ENCODE measurements around the gene LIN7C.

LIN7C gene

DNA sequence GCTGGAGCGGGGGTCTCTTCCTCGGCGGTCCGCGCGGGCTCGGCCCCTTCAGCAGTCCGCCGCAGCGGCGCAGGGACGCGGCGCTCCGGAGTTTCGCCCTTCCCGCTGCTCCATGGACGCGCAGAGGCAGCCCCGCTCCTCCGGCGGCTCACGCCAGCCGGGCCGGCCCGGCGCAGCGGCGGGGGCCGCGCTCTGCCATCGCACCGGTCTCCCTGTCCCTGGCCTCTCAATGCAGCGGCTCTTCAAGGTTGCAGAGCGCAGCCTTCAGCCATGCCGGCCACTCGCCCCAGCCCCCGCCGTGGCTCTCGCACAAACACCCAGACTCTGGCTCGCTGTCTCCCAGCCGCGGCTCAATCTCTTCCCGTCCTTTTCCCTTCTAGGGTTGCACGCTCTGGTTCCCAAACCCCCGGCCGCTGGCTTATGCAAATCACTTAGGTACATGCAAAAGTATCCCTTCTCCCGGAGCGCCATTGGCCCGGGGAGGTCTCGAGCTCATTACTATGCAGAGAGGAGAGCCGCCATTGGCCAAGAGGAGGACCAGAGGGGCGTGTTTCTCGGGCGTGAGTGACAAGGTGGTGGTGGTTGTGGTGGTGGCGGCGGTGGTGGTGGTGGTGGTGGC is 34.1 kb downstream of the LIN7C start, which contains the start of gene LGR4:
LGR4 (minus strand) TSS at position 393 of the 619 bp plus-strand sequence. CDS start 488 bp downstream, outside the sequence.
- Histone ChIP-seq H2AFZ (ENCODE audit: low read depth, low read length) (peak within 1 kb of the TSS; percentile 88), H3K4ac (ENCODE audit: low read depth in 1 of 2, low read length in 2 of 2) (peak within 1 kb of the TSS; percentile 77 to 79), H3K4me1 (ENCODE audit: control insufficient read depth, insufficient read depth, low read depth, low read length) (no peaks in the 10 kb centered on the region), H3K4me3 (ENCODE audit: insufficient read depth in 1 of 2, low read depth in 1 of 2, low read length in 2 of 2) (peak within 1 kb of the TSS; percentile 90 to 95), H2AK5ac (ENCODE audit: low read length, severe bottlenecking) (no peak within 1 kb of the TSS), H3K4me2 (ENCODE audit: low read length, poor library complexity, severe bottlenecking) (peak within 1 kb of the TSS; percentile 62), H4K8ac (ENCODE audit: low read length) (peak within 1 kb of the TSS; percentile 86), H2BK120ac (ENCODE audit: low read depth, low read length) (peak within 1 kb of the TSS; percentile 66), H3K27ac (ENCODE audit: low read length, poor library complexity, severe bottlenecking) (peak within 1 kb of the TSS; percentile 80), H3K36me3 (ENCODE audit: control insufficient read depth in 1 of 2, insufficient read depth in 2 of 2, low read depth in 1 of 2, low read length in 2 of 2) (no peaks in the 10 kb centered on the region), H3K9ac (ENCODE audit: low read length) (peak within 1 kb of the TSS; percentile 86), H3K23ac (ENCODE audit: low read length in 2 of 2) (peak within 1 kb of the TSS in 1 of 2 experiments; percentile 95), H3K9me3 (ENCODE audit: control insufficient read depth, low read length) (no peaks in the 10 kb centered on the region), H3K79me1 (replicated peaks; ENCODE audit: low read length, poor library complexity, severe bottlenecking) (peaks cover 1% of the 10 kb centered on the region), H2BK12ac (ENCODE audit: low read length in 2 of 2) (peak within 1 kb of the TSS in 1 of 2 experiments; percentile 76), H3K27me3 (ENCODE audit: control insufficient read depth in 1 of 2, insufficient read depth in 1 of 2, low read length in 2 of 2) (no peaks in the 10 kb centered on the region), H4K91ac (ENCODE audit: low read length) (no peak within 1 kb of the TSS), H3K18ac (ENCODE audit: low read depth in 1 of 2, low read length in 2 of 2) (peak within 1 kb of the TSS; percentile 79 to 96), H3K14ac (ENCODE audit: low read length in 2 of 2) (peak within 1 kb of the TSS in 1 of 2 experiments; percentile 87), H2BK5ac (ENCODE audit: low read depth, low read length, poor library complexity, severe bottlenecking) (peak within 1 kb of the TSS; percentile 96), H2BK15ac (ENCODE audit: low read depth, poor library complexity, severe bottlenecking) (peak within 1 kb of the TSS; percentile 93)
- DNase-seq, result peak; percentile 97
- 0% methylated on average over 51 of the region's 57 CpGs for WGBS

DNA sequence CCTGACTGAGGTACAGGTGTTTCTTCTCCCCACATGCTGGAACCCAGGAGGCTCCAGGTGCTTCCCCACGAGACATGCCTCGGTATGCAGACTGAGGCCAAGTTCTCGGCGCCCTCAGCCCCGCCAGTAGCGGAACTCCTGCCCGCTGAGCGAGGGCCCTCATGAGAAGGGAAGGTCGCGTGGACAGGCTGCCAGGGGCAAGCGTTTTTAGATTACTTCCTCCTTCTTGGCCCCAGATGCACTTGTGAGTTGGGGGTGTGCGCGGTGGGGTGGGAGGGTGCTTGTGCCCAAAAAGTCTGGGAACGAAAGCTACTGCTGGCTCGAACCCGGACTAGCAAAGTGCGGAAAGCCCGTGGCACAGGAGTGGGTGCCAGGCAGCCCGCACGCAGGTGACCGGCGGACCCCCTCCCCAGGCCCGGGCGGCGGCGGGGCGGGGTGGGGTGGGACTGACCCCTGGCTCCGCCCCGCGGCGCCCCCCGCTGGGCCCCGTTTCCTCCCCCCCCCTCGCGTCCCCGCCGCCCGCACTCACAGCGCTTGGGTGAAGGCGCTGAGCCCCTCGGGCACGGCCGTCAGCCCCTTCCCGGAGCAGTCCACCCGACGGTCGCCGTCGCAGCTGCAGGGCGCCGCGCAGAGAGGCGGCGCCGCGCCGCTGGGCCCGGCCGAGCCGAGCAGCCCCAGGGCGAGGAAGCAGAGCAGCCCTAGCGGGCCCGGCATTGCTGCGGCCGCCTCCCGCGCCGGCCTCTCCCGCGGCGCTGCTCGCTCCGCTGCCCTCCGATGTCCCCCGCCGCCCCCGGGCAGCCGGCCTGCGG is 34.8 kb downstream of the LIN7C start:
- no peak overlapping the region for H2AK5ac ChIP-seq (ENCODE audit: low read length, severe bottlenecking)
- peak overlapping the region; percentile 86 for H3K9ac ChIP-seq (ENCODE audit: low read length)
- peak overlapping the region; percentile 77 to 79 for H3K4ac ChIP-seq (ENCODE audit: low read depth in 1 of 2, low read length in 2 of 2)
- H2BK5ac ChIP-seq (ENCODE audit: low read depth, low read length, poor library complexity, severe bottlenecking), result peak overlapping the region; percentile 96
- peak overlapping the region; percentile 88 for H2AFZ ChIP-seq (ENCODE audit: low read depth, low read length)
- H2BK120ac ChIP-seq (ENCODE audit: low read depth, low read length), result peak overlapping the region; percentile 66
- peaks cover 1% of the 10 kb centered on the region for H3K79me1 ChIP-seq (replicated peaks; ENCODE audit: low read length, poor library complexity, severe bottlenecking)
- H3K27me3 ChIP-seq (ENCODE audit: control insufficient read depth in 1 of 2, insufficient read depth in 1 of 2, low read length in 2 of 2), result no peaks in the 10 kb centered on the region
- DNase-seq, result peak; percentile 28
- WGBS, result under 1% methylated on average over 61 of the region's 79 CpGs
- no peaks in the 10 kb centered on the region for H3K4me1 ChIP-seq (ENCODE audit: control insufficient read depth, insufficient read depth, low read depth, low read length)
- no peak overlapping the region for H4K91ac ChIP-seq (ENCODE audit: low read length)
- H3K23ac ChIP-seq (ENCODE audit: low read length in 2 of 2), result peak overlapping the region in 1 of 2 experiments; percentile 95
- peak overlapping the region; percentile 90 to 95 for H3K4me3 ChIP-seq (ENCODE audit: insufficient read depth in 1 of 2, low read depth in 1 of 2, low read length in 2 of 2)
- H3K14ac ChIP-seq (ENCODE audit: low read length in 2 of 2), result peak overlapping the region in 1 of 2 experiments; percentile 87
- H3K18ac ChIP-seq (ENCODE audit: low read depth in 1 of 2, low read length in 2 of 2), result peak overlapping the region; percentile 79 to 96
- H4K8ac ChIP-seq (ENCODE audit: low read length), result peak overlapping the region; percentile 86
- H3K4me2 ChIP-seq (ENCODE audit: low read length, poor library complexity, severe bottlenecking), result peak overlapping the region; percentile 46
- peak overlapping the region in 1 of 2 experiments; percentile 76 for H2BK12ac ChIP-seq (ENCODE audit: low read length in 2 of 2)
- H3K36me3 ChIP-seq (ENCODE audit: control insufficient read depth in 1 of 2, insufficient read depth in 2 of 2, low read depth in 1 of 2, low read length in 2 of 2), result no peaks in the 10 kb centered on the region
- H3K9me3 ChIP-seq (ENCODE audit: control insufficient read depth, low read length), result no peaks in the 10 kb centered on the region
- H2BK15ac ChIP-seq (ENCODE audit: low read depth, poor library complexity, severe bottlenecking), result peak overlapping the region; percentile 93
- H3K27ac ChIP-seq (ENCODE audit: low read length, poor library complexity, severe bottlenecking), result peak overlapping the region; percentile 63

DNA sequence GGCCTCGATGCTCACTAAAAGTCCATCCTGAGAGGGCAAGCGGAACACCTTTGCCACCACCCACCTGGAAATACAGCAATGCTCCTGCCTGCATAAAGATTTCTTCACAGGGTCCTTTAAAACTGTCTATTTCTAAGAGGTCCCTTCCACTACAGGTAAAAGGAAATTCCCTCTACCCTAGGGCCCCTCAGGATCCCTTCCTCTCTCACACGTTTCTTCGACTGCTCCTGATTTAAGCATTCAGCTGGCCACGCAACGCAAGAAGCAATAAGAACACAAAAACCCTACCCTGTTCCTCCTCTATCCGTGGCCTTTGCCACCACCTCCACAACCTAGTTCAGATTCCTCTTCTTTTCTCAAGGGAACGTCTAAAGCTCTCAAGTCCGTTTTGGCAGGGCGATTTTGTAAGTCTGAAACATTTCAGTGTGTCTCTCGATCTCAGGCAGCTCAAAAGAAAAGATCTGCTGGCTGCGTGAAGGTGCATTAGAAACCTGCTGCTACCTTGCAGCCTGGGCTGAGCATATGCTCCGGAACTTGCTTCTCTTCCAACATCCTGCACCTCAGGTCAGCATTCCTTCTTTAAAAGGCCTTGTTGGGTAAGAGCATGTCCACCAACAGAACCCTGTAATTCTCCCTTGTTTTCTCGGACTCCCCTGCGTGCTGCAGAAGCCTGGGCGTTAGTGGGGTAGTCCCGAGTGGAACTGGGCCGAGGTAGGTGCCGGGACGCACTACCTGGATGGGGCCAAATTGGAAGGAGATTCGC is 35.6 kb downstream of the LIN7C start:
- DNase-seq, result peak; percentile 26
- no peak overlapping the region for H2AK5ac ChIP-seq (ENCODE audit: low read length, severe bottlenecking)
- no peak overlapping the region for H2BK15ac ChIP-seq (ENCODE audit: low read depth, poor library complexity, severe bottlenecking)
- no peak overlapping the region for H3K4ac ChIP-seq (ENCODE audit: low read depth in 1 of 2, low read length in 2 of 2)
- H2AFZ ChIP-seq (ENCODE audit: low read depth, low read length), result no peak overlapping the region
- H2BK120ac ChIP-seq (ENCODE audit: low read depth, low read length), result no peak overlapping the region
- H3K9ac ChIP-seq (ENCODE audit: low read length), result peak overlapping the region; percentile 86
- WGBS, result 17% methylated on average over 21 of the region's 21 CpGs
- peak overlapping the region in 1 of 2 experiments; percentile 48 for H3K18ac ChIP-seq (ENCODE audit: low read depth in 1 of 2, low read length in 2 of 2)
- H3K36me3 ChIP-seq (ENCODE audit: control insufficient read depth in 1 of 2, insufficient read depth in 2 of 2, low read depth in 1 of 2, low read length in 2 of 2), result no peaks in the 10 kb centered on the region
- no peaks in the 10 kb centered on the region for H3K9me3 ChIP-seq (ENCODE audit: control insufficient read depth, low read length)
- no peaks in the 10 kb centered on the region for H3K27me3 ChIP-seq (ENCODE audit: control insufficient read depth in 1 of 2, insufficient read depth in 1 of 2, low read length in 2 of 2)
- peaks cover 2% of the 10 kb centered on the region for H3K4me1 ChIP-seq (ENCODE audit: control insufficient read depth, insufficient read depth, low read depth, low read length)
- peak overlapping the region; percentile 90 to 95 for H3K4me3 ChIP-seq (ENCODE audit: insufficient read depth in 1 of 2, low read depth in 1 of 2, low read length in 2 of 2)
- peak overlapping the region; percentile 33 for H3K4me2 ChIP-seq (ENCODE audit: low read length, poor library complexity, severe bottlenecking)
- no peak overlapping the region for H3K14ac ChIP-seq (ENCODE audit: low read length in 2 of 2)
- H2BK5ac ChIP-seq (ENCODE audit: low read depth, low read length, poor library complexity, severe bottlenecking), result no peak overlapping the region
- H4K91ac ChIP-seq (ENCODE audit: low read length), result no peak overlapping the region
- H3K79me1 ChIP-seq (replicated peaks; ENCODE audit: low read length, poor library complexity, severe bottlenecking), result peaks cover 1% of the 10 kb centered on the region
- H4K8ac ChIP-seq (ENCODE audit: low read length), result no peak overlapping the region
- peak overlapping the region in 1 of 2 experiments; percentile 61 for H3K23ac ChIP-seq (ENCODE audit: low read length in 2 of 2)
- H3K27ac ChIP-seq (ENCODE audit: low read length, poor library complexity, severe bottlenecking), result peak overlapping the region; percentile 63
- H2BK12ac ChIP-seq (ENCODE audit: low read length in 2 of 2), result no peak overlapping the region
